IPS-NIHi11 (cell line): ENCODE results near the gene LEF1.
A peak's percentile ranks its signal among the peaks of the same experiment; 100 is the strongest.

Experiments
- DNase-seq: peaks from one replicate; pipeline ENCODE4 v3.0.0; 2012; ENCODE audit warnings: mixed read lengths, low spot score

Gene LEF1

DNA sequence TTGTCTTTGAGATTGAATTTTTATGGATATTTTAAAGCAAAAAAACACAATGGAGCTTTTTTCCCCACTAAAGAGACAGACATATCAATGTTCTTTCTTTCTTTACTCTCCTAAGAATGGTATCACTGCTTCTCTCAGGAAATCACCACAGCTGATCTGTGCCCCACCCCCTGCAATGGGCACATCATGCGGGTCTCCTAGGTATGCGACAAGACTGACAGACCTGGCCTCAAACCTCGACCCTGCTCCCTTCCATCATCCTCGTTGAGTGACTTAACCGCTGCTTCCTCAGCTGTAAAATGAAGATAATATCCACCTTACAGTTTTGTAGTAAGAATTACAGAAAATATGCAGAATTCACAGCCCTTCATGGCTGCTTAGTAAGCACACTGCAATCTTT, 58.3 kb downstream of the LEF1 start:
- no peak for DNase-seq

DNA sequence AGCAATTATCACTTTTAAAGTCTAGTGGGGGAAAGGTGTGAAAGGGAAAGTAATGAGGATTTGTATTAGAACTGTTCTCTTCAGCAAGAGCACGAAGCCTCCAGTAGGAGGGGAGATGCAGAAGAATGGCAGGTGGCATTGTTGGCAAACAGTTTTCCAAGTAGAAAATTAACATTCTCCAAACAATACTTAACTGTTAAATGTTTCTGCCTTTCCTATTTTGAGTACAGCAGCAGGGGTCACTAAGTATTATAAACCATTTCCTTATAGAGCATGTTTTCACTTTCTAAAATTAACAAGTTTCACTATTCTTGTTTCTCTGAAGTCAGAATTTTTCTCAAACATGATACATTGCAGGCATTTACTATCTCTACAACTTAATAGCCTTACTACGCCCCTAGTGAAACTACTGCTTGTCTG, 58.7 kb downstream of the LEF1 start:
- no peak for DNase-seq

DNA sequence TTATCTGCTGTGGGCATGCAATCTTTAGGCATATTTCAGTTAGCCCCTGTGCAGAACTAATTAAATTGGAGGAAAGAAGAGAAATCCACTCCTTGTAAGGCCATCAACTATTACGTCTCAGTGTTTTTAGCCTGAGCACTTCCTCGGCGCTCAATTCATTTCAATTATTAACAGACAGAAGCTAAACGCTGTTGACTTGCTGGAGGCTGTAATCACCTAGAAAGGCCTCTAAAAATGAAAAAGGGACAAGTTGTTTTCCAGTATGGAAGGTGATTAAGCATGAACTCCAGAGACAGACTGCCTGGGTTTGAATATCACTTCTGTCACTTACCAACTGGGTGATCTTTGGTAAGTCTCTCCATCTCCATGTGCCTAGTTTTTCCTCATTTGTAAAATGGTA, 59.6 kb downstream of the LEF1 start:
- no peak for DNase-seq

DNA sequence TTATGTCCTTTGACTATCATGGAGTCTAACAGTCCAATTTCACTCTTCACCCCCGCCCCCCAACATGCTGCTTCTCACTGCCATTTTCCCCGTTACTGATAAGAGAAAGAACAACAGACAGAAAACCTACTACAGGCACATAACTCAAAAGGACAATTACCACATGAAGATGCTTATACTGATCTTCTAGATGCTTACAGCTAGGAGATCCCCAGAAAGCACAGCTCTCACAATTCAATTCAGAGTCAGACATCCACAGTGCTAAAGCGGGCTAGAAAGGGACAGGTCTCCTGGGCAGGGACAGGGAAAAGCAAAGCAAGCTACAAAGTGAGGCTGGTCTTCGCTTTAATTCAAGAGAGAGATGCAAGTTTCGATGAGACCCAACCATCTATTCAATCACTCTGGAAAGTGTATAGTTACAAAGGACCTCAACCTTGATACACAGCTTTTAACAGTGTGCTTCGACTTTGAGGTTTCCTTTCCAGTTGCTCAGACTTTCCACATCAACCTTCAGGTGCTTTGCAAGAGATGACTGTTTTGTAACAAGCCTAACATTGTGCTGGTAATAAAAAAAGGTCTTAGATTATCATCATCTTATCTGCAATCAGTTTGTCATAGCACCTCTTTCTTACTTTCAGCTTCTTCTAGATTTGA, 60.9 kb downstream of the LEF1 start:
- no peak for DNase-seq

DNA sequence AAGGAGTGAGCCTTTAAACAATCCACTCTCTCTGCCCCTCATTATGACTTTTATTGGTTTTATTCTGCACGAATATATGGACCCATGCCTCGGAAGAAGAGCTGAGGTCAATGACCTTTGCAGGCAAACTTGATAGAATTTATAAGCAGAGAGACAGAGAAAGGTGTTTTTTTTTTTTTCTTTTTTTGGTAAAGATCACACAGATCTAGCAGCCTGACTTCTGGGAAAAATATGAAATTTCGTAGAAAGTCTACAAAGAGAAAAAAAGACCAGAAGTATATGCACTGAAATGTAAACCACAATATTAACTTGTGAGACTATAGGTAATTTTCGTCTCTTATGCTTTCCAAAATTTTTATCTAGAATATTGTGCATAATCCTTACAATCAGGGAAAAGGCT, 61.6 kb downstream of the LEF1 start:
- DNase-seq, result no peak

DNA sequence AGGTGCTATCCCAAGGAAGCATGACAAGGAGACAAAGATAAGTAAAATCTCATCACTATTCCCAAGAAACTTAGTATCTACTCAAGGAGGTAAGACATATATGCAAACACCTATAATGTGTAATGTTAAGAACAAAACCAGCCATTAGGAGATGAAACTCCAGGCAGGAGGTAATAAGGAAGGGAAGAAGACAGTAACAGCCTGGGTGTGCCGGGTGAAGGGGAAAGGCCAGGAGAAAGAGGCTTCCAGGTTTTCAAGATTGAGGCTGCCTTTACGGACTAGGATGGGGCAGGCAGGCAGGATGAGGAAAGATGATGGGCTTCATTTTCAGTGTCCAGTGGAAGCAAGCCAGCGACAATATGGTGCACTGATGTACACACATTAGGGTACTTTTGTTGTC, 62.5 kb downstream of the LEF1 start:
- DNase-seq, result no peak

DNA sequence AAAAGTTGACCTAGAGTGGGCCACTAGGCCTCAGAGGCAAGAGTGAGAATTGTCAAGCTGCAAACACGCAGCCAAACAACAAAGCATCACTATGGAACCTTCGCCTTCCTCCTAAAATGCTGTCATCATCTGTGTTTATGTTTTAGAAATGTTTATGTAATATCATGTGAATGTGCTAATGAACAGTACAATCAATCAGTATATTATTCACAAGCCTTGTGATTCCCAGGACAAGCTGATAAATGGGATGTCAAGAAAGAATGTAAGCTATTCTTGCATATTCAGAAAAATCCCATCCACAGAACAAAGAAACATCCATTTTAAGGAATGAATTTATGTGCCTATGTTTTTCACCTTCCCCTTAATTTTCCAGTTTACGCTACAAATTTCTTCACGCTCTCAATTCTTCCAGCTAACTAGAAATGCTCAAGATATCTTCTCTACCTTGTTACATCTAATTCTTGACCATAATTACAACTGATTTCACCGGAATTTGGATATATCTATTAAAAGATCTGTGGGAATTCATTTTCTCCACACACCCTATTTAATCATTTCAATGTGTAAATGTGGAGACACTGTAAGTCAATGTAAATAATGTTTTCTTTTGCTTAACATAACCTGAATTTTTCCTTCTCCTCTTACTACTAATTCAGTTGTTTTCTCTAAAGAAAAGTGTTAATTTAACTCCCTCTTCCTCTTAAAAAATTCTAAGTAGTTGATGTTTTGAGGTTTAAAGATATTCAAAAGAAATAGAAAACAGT, 65.5 kb downstream of the LEF1 start:
- no peak for DNase-seq

DNA sequence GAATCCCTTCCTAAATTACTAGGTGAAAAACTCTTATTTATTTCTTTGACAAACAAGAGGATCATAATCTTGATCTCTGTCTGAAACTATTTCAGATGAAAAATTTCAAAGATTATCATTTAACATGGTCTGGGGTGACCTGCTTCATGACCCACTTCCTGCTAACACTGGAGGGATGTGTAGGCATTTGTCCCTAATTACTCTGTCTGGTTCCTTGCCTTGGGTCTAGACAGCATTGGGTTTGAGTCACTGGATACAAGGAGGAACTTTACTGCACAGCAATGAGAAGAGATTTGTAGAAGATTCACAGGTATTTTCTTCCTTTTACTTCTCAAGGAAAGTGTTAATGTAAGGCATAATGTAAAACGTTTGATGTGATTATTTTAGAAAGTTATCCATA, 67.9 kb downstream of the LEF1 start:
- DNase-seq, result no peak

DNA sequence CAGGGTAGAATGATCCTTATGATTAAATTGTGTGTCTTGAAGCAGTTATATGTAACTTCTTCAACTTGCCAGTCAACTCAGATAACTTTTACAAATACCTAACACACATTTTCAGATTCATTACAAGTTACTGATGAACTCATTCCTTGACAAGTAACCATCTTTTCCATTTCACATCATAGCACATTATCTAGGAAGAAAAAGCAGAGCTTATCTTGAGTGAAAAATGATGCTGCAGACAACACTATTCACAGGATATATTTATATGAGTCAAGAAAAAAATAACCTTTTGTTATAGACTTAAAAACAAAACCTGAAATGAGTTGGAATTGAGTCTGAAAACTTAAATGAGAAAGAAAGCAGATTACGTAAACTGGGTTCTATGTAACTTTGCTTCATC, 68.9 kb downstream of the LEF1 start:
- DNase-seq, result no peak

DNA sequence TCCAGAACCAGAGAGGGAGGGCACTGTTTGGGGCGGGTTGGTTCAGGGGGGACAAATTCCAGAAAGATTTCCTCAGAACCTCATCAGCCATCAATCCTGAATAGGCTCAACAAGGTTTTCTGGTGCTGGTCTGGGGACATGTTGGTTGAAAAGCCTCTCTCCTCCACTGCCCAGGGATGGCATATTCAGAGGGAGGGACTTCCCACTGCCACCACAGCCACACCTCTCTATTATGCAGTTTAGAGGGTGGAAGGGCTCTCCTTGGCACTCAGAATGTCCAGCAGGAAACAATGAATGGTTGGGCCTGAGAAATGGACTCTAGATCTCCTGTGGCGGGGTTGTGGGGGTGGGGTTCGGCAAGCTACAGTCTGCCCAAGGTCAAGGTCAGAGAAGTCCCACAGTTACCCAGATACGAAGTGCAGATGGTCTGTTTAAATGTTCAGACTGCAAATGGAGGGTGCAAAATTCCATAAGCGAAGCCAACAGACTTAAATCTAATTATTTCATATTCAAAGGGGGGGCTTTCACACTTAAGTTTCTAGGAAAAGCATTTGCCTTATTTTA, 70.7 kb downstream of the LEF1 start:
- no peak for DNase-seq

DNA sequence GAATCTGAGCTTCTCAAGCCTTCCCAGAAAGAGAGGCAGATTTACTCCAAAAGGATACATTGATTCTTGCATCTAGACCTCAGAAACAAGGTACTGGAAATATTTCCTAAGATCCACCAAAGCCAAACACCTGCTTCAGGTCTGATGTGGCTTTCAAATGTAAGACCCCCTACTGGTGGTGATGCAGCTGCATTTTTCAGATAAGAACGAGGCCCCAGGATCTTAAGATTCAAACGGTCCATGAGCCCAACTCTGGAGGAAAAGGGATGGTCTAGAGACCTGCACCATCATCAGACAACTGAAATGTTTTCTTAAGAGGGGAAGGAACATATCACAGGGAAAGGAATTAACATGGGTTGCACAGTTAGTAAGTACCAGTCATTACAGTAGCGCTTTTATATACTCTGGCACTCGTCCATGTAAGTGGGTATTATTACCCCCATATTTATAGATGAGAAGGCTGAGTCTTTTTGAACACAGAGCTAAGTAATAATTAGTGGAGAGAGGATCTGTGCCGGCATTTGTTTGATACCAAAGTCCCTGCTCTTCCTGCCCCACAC, 73.7 kb downstream of the LEF1 start:
- no peak for DNase-seq

DNA sequence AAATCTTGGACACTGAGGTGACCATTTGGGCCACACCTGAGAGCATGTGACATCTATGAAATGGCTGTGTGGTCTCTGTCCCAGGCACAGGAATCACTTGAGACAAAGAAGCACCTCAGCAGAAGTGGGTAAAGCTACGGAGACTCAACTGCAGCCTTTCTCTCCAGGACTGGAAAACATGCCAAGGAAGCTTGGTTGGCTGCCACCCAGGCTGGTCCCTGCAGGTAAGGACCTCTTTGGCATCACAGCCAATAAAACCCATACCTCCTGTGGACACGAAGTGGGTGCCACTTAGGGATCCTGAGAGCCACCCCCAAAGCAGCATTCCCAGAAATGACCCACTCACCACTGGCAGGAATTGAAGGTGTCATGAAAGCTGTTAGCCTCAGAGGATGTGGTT, 74.6 kb downstream of the LEF1 start:
- no peak for DNase-seq

DNA sequence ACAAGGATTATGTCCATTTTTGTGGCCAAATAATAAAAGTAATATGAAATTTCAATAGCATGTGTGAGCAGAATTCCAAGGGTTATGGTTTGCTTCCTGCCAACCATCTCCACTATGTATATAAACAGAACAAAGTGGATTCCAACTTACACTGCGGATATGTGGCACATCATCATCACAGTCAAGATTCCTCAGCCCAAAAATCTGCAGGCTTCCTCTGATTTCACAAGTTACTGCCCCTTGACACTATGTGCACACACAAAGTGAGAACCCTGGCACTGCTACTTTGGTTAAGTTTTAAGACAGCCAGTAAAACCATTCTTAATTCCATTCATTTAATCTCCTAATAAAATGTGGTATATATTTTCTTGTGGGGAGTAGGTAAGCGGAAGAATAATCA, 76.4 kb downstream of the LEF1 start:
- no peak for DNase-seq

DNA sequence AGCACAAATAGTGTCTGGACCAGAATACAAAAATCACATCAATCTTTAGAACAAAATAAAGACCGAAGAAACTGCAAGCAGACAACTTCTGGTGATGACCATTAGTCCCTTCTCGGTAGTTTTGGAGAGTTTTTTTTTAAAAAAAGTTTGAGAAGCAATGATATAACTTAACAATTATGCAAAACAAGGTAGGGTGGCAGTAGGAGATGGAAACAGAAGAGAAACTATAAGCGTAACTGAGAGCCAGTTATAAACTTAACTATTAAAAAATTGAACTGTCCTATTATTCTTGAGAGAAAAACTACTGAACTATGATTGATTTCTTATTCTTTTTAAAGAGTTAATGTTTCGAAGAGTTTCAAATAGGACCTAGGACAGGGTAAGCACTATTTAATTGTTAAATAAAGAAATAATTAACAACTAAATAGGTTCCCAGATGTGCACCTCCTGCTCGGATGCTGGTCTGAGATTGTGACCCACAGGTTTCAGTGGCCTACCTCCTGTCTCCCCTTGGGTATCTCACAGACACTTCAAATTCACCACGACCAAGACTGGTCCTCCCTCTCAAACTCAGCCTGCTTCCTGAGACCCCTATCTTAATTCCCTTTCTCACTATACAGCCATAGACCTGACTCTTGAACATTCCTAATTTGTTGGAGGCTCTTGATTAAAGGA, 81.3 kb downstream of the LEF1 start:
- no peak for DNase-seq

DNA sequence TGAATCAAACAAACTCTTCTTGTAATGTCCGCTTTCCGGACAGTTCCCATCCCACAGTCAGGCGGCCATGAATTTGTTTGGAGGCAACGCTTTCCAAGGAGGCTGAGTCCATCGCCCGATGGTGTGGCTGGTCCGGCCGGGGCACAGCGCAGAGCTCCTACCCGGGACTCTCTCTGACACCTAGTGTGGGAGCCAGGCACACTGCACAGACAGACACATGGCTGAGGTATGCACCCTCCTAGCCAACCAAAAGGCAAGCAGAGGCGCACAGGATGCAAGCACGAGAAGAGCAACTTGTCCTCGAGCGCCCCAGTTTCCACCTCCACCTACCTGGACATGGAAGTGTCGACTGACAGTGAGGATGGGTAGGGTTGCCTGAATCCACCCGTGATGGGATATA, 87.5 kb downstream of the LEF1 start:
- no peak for DNase-seq

DNA sequence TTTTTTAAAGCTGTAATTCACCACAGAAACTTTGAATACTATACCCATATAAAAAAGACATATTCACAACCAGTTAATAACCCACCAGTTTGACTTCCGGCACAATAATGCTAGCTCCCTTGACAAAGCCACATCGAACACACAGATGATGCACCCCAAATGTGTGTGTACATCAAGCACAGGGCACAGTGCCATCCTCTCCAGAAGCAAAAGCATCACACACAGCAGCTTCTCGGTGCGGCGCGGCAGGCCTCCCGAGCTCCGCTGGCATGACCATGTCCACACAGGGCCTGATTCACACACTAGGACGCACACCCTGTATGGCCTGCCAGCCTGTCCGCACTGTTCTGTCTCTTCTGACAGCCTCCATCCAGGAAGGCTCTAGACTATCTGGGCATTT, 88.0 kb downstream of the LEF1 start:
- DNase-seq, result no peak

DNA sequence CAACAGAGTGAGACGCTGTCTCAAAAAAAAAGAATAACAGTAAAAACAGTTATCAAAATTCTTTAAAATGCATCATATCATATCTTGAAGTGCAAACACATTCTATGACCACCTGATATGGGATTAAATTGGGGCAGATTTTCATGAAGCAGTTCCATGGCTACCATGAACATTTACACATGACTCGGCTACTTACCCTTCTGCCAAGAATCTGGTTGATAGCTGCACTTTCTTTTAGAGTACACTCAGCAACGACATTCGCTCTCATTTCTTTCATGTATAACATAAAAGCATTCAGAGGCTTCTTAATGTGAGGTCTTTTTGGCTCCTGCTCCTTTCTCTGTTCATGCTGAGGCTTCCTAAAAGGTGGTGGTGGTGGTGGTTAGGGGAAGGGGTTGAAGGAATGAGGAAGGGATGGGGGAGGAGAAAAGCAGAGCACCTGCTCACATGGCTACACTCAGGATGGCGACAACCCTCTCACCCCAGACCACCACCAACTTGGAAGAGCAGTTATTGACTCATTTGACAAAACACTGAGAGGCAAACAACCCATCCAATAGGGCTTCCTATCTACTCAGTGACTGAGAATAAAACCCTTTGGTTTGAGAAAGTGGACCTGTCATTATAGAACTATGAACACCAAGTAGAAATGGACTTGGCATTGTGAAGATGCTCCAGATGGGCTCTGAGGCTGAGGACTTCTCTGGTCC, 90.6 kb downstream of the LEF1 start:
- DNase-seq, result no peak

DNA sequence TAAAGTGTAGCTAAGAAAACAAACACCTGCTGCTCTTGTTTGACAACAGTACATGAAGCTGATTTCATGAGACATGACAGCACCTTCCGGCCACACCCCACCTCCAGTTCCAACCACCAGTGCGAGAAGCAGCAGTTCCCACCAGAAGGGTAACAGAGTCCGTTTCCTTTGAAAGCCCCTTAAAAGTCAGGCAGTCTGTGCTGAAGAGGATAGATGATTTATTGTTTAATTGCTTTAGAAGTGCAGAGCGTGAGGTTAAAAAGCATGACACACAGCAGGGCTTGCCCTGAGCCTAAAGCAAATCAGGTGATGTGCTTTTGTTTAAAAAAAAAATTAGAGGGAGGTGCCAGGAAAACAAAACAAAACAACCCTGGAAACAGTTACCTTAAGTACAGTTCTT, 96.4 kb downstream of the LEF1 start:
- no peak for DNase-seq

DNA sequence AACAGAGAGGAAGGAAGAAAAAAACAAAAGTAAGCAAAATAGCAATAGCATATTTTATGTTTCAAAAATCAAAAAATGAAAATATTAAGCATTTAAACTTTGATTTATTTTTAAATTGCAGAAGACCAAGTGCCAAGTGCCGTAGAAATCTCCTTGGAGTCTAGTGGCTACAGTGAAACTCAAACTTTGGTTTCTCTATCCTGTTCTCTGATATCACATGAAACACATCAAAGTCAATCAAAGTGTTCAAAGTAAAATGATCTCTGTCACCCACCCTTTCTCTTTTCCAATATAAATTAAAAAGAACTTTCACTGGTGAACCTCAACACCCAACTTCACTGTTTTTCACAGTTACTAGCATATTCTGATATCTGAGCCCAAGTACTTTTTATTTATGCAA, 98.0 kb downstream of the LEF1 start:
- DNase-seq, result no peak

DNA sequence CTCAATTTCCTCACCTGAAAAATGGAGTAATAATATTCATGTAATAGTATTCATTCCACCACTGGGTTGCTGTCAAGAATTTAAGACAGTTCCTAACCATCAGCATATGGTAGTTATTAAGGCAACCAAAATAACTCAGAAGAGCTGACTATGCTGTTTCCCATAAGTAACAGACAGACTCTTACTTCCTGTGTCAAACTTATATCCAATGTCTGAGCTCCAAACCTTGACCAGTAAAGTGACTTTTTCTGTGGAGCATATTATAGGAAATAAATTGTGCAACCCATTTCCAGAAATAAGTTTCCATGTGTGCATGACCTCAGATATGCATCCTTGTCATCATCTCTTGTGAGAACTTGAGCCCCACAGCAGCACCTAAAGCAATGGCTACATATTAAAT, 100.3 kb downstream of the LEF1 start:
- no peak for DNase-seq

DNA sequence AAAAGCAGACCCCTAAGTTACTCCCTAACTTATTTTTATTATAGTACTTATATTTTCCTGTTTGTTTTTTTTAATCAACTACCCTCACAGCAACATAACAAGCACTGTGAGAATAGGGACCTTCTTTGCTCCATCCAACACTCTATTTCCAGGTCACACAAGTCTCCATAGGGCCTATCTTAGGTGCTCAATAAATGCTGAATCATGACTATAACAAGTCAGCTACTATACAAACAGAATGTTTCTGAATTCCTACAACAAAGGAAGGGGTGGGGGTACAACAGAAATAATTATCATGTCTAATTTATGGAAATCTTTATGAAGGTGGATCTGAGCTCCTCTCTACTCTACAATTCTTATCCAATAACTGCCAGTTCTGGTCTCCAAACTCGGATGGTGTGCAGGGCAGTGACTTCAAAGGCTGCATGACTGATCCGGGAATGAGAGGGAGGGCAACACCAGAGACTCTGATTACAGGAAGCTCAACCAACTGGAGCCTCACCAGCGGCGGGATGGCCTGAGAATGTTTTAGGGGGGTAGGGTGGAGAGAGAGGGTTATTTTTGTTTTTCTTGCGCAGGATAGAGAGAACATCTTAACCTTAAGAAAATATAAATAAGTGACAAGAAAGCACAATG, 107.9 kb downstream of the LEF1 start:
- DNase-seq, result no peak

DNA sequence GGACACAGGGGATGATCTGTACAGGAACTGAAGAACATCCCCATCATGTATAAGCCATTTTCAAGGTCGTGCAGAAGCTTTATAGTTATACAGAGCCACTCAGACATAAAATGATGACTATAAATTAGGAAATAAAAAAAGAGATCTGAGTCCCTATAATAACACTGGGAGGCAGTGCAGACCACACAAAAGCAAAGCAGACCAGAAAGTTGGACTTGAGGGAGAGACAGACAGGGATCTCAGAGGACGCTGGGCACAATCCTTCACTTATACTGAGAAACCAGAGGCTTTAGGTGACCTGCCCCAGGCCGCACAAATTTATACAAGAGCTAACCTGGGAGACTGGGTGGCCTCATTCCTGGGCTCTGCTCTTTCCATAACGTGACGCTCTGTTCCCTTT, 108.6 kb downstream of the LEF1 start:
- DNase-seq, result peak; percentile 49
